HepG2 (cell line): ENCODE results near the gene SPAG5. TPM values are rescaled to one million over a fixed set of nuclear protein-coding genes. Genes with fewer than 3 reads are reported as not detected.

Source experiments
- BCL6 ChIP-seq: IDR thresholded peaks from 2 replicates; pipeline ENCODE4 v1.6.1; 2016; ENCODE audit warnings: missing genetic modification reagents, missing compliant biosample characterization
- ELF3 ChIP-seq: IDR thresholded peaks from 2 replicates; pipeline ENCODE4 v1.6.1; 2016; ENCODE audit warnings: missing genetic modification reagents, missing compliant biosample characterization
- FOXP4 ChIP-seq: sonication (generic); formaldehyde crosslinking; IDR thresholded peaks from 2 replicates; pipeline ENCODE4 v1.4.0; 2020; ENCODE audit warnings: missing genetic modification reagents
- HES4 ChIP-seq: sonication (generic); formaldehyde crosslinking; IDR thresholded peaks from 2 replicates; pipeline ENCODE4 v1.9.0; 2021; ENCODE audit warnings: mild to moderate bottlenecking, missing genetic modification reagents, borderline replicate concordance
- HINFP ChIP-seq: sonication (generic); formaldehyde crosslinking; IDR thresholded peaks from 2 replicates; pipeline ENCODE4 v1.4.0; 2020; ENCODE audit warnings: low read depth, mild to moderate bottlenecking, missing genetic modification reagents
- MBD4 ChIP-seq: IDR thresholded peaks from 2 replicates; pipeline ENCODE4 v1.6.1; 2012; ENCODE audit warnings: low read length, inconsistent platforms, borderline replicate concordance
- NFE2L2 ChIP-seq: fragments of 150-350 bp; IDR thresholded peaks from 2 replicates; pipeline ENCODE4 v1.6.1; 2014; ENCODE audit warnings: low read length
- SMAD1 ChIP-seq: sonication (generic); formaldehyde crosslinking; IDR thresholded peaks from 2 replicates; pipeline ENCODE4 v1.4.0; 2020; ENCODE audit warnings: missing genetic modification reagents, low read depth, mild to moderate bottlenecking, borderline replicate concordance
- ZFP91 ChIP-seq: sonication (generic); formaldehyde crosslinking; IDR thresholded peaks from 2 replicates; pipeline ENCODE4 v1.9.0; 2022; ENCODE audit warnings: missing genetic modification reagents, mild to moderate bottlenecking, borderline replicate concordance
- ZHX1 ChIP-seq: sonication (generic); formaldehyde crosslinking; IDR thresholded peaks from 2 replicates; pipeline ENCODE4 v1.8.1; 2022; ENCODE audit warnings: low read depth, mild to moderate bottlenecking, missing genetic modification reagents
- ZNF547 ChIP-seq: sonication (generic); formaldehyde crosslinking; IDR thresholded peaks from 2 replicates; pipeline ENCODE4 v1.5.1; 2020; ENCODE audit warnings: mild to moderate bottlenecking, missing genetic modification reagents
- ZNF557 ChIP-seq: sonication (generic); formaldehyde crosslinking; IDR thresholded peaks from 2 replicates; pipeline ENCODE4 v1.4.0; 2020; ENCODE audit warnings: missing genetic modification reagents
- ZNF609 ChIP-seq: sonication (generic); formaldehyde crosslinking; IDR thresholded peaks from 2 replicates; pipeline ENCODE4 v1.4.0; 2020; ENCODE audit warnings: mild to moderate bottlenecking, missing genetic modification reagents, borderline replicate concordance
- ZSCAN5A ChIP-seq: sonication (generic); formaldehyde crosslinking; IDR thresholded peaks from 2 replicates; pipeline ENCODE4 v1.8.0; 2022; ENCODE audit warnings: mild to moderate bottlenecking, missing genetic modification reagents, borderline replicate concordance
- polyA plus RNA-seq, 8 experiments: library from polyadenylated mRNA; depleted of rRNA in 3 of 8; stranded (reverse) in 7 of 8; unstranded in 1 of 8; fragments of >200 nt; fragmentation: Illumina TruSeq in 4 of 8; extraction: Trizol in 4 of 8; gene quantifications; 2 replicates each; pipeline versions ENCODE4 v1.2.1 to v1.2.3, GENCODE V29; 2011 to 2016; ENCODE audit warnings: low read depth in 4 of 8, missing spikeins in 1 of 8, mixed read lengths in 1 of 8; ENCODE audit not compliant: insufficient read depth in 1 of 8
- total RNA-seq, 5 experiments: library from RNA; depleted of rRNA; stranded (reverse); fragments of >200 nt; fragmentation: Illumina TruSeq; extraction: Trizol; gene quantifications; 2 replicates each; pipeline ENCODE4 v1.2.3, GENCODE V29; 2016; ENCODE audit warnings: low read depth in 1 of 5

Gene SPAG5
- total and polyA plus RNA-seq, 2 of the 13 experiments (the other 11 are each of a cell fraction or from before 2014, with no cell fraction given) = 41.4 to 98.0 TPM

GRCh38 chr17:28598799-28599310 is at the start of gene SPAG5 (continued):
- no peak for TF ChIP-seq ZHX1
- TF ChIP-seq MBD4 = no peak
- no peak for TF ChIP-seq ZNF609
- 0 out of 2 replicates have a peak, but pooled peaks have one; percentile 38 for TF ChIP-seq SMAD1
- TF ChIP-seq BCL6 (CRISPR knock-in tag) = peak; percentile 29; the same call in 1 of the 2 replicates
- TF ChIP-seq ZSCAN5A (CRISPR knock-in tag) = no peak; the same call in 1 of the 2 replicates
- peak; percentile 6; the same call in 1 of the 2 replicates for TF ChIP-seq ZNF547 (CRISPR knock-in tag)
- peak; percentile 57; the same call in 1 of the 2 replicates for TF ChIP-seq ZFP91 (CRISPR knock-in tag)
- TF ChIP-seq HES4 (CRISPR knock-in tag) = 0 out of 2 replicates have a peak, but pooled peaks have one; percentile 30
- TF ChIP-seq NFE2L2 = no peak
- TF ChIP-seq FOXP4 (CRISPR knock-in tag) = no peak; the same call in 1 of the 2 replicates
- peak; percentile 64; the same call in 1 of the 2 replicates for TF ChIP-seq ELF3 (CRISPR knock-in tag)
- TF ChIP-seq ZNF557 = no peak
- TF ChIP-seq HINFP (CRISPR knock-in tag) = no peak; the same call in 1 of the 2 replicates
